HL-60 (cell line): ENCODE data around the gene PDCD7.

ENCODE experiments used
- CTCF ChIP-seq: IDR thresholded peaks from one replicate; pipeline ENCODE4 v1.5.1; 2011; ENCODE audit warnings: low read length, control low read depth, inconsistent platforms; ENCODE audit not compliant: insufficient read depth
- GABPA ChIP-seq: IDR thresholded peaks from 2 replicates; pipeline ENCODE4 v1.6.1; 2012; ENCODE audit warnings: low read depth
- POLR2AphosphoS5 ChIP-seq: IDR thresholded peaks from 2 replicates; pipeline ENCODE4 v1.6.1; 2012; ENCODE audit warnings: low read depth
- REST ChIP-seq: IDR thresholded peaks from 2 replicates; pipeline ENCODE4 v1.6.1; 2012; ENCODE audit warnings: low read depth; ENCODE audit not compliant: insufficient replicate concordance
- SPI1 ChIP-seq: IDR thresholded peaks from 2 replicates; pipeline ENCODE4 v1.6.1; 2012; ENCODE audit warnings: low read depth, mild to moderate bottlenecking, borderline replicate concordance

- TF ChIP-seq CTCF (no peak), POLR2AphosphoS5 (no peak), REST (no peak), GABPA (no peak), SPI1 (no peak)
These were observed 28.6 kb downstream of the PDCD7 start for GRCh38 chr15:65105038-65105437.
